Ovary (tissue), 3 donors: Measurements from ENCODE around the gene PRKD2.

Experiments used
- CTCF ChIP-seq, 3 donors: fragments of 450-650 bp in 2 of 3; fragments of 200-600 bp in 1 of 3; IDR thresholded peaks; one replicate each; pipeline versions ENCODE4 v1.5.1 to v1.8.0; 2016 to 2022; ENCODE audit warnings: antibody characterized with exemption in 3 of 3, mild to moderate bottlenecking in 1 of 3
- EP300 ChIP-seq: sonication (generic); formaldehyde crosslinking; IDR thresholded peaks from one replicate; pipeline ENCODE4 v1.6.1; 2017; ENCODE audit warnings: antibody characterized with exemption
- POLR2A ChIP-seq: fragments of 450-650 bp; IDR thresholded peaks from one replicate; pipeline ENCODE4 v1.6.1; 2017; ENCODE audit warnings: antibody characterized with exemption, mild to moderate bottlenecking, moderate library complexity
- donor health status: DM: no; HTN: no; CAD: no.

- TF ChIP-seq EP300 (no peak), CTCF (IDR thresholded peaks at IDR 0.05) (no peak), POLR2A (no peak)
Observed at GRCh38 chr19:46626446-46626845, 90.5 kb downstream of the PRKD2 start.
